ENCODE results near the gene SAMHD1. TPM values are rescaled to one million over a fixed set of nuclear protein-coding genes. Genes with fewer than 3 reads are reported as not detected.

SAMHD1 gene
- total and polyA plus RNA-seq, 2 donors (not counting 3 experiments of a cell fraction or from before 2014, with no cell fraction given): 13.7 to 27.5 TPM

GRCh38 chr20:36856195-36856594 is 95.3 kb downstream of the SAMHD1 start:
- no peaks in the 10 kb centered on the region for H3K9me1 ChIP-seq (replicated peaks; ENCODE audit: control insufficient read depth, extremely low read depth, insufficient read depth, low read length)
- ChIA-PET POLR2A (interaction anchor here (0.8 to 1.1 kb wide), 2 partner anchors 14 to 167 kb away, joined by 3 read pairs; no protein-coding TSS in a partner anchor), CTCF (interaction anchor here (1.4 to 6.3 kb wide), 6 partner anchors 9 to 63 kb away, joined by 3 to 31 read pairs (median 8); no protein-coding TSS in a partner anchor)
- H2AFZ ChIP-seq (ENCODE audit: low read depth, low read length): no peak overlapping the region
- BruUV-seq (replicated peaks): no TSS peak
- H4K20me1 ChIP-seq (replicated peaks; ENCODE audit: control insufficient read depth, extremely low read depth, insufficient read depth, low read length): no peaks in the 10 kb centered on the region
- no peaks in the 10 kb centered on the region for H3K9me3 ChIP-seq (replicated peaks; ENCODE audit: control insufficient read depth, insufficient read depth, low read length)
- H3K4me1 ChIP-seq (ENCODE audit: control insufficient read depth, extremely low read depth, insufficient read depth, low read length): peaks cover 40% of the 10 kb centered on the region
- dilution Hi-C loops (cut with MboI; ENCODE audit: extremely low pct_ligation_motif_present, low sequenced_read_pairs): no loop called here
- TF ChIP-seq POLR2A (IDR thresholded peaks at IDR 0.05; ENCODE audit: low read depth, low read length): no peak
- no peak for TF ChIP-seq MAX (IDR thresholded peaks at IDR 0.05; ENCODE audit: insufficient read depth, insufficient read length)
- no peak for TF ChIP-seq JUN (IDR thresholded peaks at IDR 0.05; ENCODE audit: borderline replicate concordance, insufficient read depth, insufficient read length, low read depth)
- TF ChIP-seq MYC (IDR thresholded peaks at IDR 0.05; ENCODE audit: low read depth, low read length): no peak
- no peak for TF ChIP-seq GATA2 (IDR thresholded peaks at IDR 0.05; ENCODE audit: insufficient read depth, insufficient read length, low read depth, low read length)
- no peak for TF ChIP-seq CTCF (IDR thresholded peaks at IDR 0.05; ENCODE audit: extremely low read depth in 1 of 2, insufficient read depth in 1 of 2, low read depth in 1 of 2, low read length in 2 of 2)
- TF ChIP-seq EZH2 (IDR thresholded peaks at IDR 0.05; ENCODE audit: borderline replicate concordance, low read depth, low read length, severe bottlenecking): no peak
- no peak for TF ChIP-seq FOS (IDR thresholded peaks at IDR 0.05; ENCODE audit: borderline replicate concordance, insufficient read depth, low read length)
- TF ChIP-seq POLR2AphosphoS5 (IDR thresholded peaks at IDR 0.05; ENCODE audit: insufficient read depth, low read depth, low read length): no peak
- H3K4me2 ChIP-seq (ENCODE audit: insufficient read depth, low read length): peak overlapping the region; percentile 5
- H3K27me3 ChIP-seq (ENCODE audit: control insufficient read depth in 2 of 2, insufficient read depth in 2 of 2, low read length in 2 of 2): no peaks in the 10 kb centered on the region
- peak; percentile 24 for DNase-seq (ENCODE audit: low read depth, low spot score)
- FAIRE-seq: no peak
- peaks cover 88% of the 10 kb centered on the region for H3K79me2 ChIP-seq (ENCODE audit: control insufficient read depth, insufficient read depth, low read length)
- H3K27ac ChIP-seq (ENCODE audit: insufficient read depth, low read depth, low read length): peak overlapping the region; percentile 47
- no peak overlapping the region for H3K4me3 ChIP-seq (replicated peaks in 1 of 3; ENCODE audit: insufficient read depth in 1 of 3, low read depth in 1 of 3, low read length in 3 of 3)
- peaks cover 0 to 2% of the 10 kb centered on the region in 2 experiments for H3K36me3 ChIP-seq (ENCODE audit: control insufficient read depth in 2 of 2, extremely low read depth in 1 of 2, insufficient read depth in 2 of 2, low read length in 2 of 2)
- no peak overlapping the region for H3K9ac ChIP-seq (replicated peaks; ENCODE audit: extremely low read depth, insufficient read depth, low read length)
- intact Hi-C loops (cut with micrococcal nuclease): no loop called here
